ENCODE results near the gene PLCH1. TPM values are rescaled to one million over a fixed set of nuclear protein-coding genes. Genes with fewer than 3 reads are reported as not detected.
A peak's percentile ranks its signal among the peaks of the same experiment; 100 is the strongest.

PLCH1 gene, protein sequence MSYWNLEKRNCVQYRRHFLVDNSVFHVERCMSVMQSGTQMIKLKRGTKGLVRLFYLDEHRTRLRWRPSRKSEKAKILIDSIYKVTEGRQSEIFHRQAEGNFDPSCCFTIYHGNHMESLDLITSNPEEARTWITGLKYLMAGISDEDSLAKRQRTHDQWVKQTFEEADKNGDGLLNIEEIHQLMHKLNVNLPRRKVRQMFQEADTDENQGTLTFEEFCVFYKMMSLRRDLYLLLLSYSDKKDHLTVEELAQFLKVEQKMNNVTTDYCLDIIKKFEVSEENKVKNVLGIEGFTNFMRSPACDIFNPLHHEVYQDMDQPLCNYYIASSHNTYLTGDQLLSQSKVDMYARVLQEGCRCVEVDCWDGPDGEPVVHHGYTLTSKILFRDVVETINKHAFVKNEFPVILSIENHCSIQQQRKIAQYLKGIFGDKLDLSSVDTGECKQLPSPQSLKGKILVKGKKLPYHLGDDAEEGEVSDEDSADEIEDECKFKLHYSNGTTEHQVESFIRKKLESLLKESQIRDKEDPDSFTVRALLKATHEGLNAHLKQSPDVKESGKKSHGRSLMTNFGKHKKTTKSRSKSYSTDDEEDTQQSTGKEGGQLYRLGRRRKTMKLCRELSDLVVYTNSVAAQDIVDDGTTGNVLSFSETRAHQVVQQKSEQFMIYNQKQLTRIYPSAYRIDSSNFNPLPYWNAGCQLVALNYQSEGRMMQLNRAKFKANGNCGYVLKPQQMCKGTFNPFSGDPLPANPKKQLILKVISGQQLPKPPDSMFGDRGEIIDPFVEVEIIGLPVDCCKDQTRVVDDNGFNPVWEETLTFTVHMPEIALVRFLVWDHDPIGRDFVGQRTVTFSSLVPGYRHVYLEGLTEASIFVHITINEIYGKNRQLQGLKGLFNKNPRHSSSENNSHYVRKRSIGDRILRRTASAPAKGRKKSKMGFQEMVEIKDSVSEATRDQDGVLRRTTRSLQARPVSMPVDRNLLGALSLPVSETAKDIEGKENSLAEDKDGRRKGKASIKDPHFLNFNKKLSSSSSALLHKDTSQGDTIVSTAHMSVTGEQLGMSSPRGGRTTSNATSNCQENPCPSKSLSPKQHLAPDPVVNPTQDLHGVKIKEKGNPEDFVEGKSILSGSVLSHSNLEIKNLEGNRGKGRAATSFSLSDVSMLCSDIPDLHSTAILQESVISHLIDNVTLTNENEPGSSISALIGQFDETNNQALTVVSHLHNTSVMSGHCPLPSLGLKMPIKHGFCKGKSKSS (N-terminal part only)
- polyA plus RNA-seq (2013, experiment 1 of 2) = 0.76 TPM
- polyA plus RNA-seq (2013, experiment 2 of 2) = 0.70 TPM

DNA sequence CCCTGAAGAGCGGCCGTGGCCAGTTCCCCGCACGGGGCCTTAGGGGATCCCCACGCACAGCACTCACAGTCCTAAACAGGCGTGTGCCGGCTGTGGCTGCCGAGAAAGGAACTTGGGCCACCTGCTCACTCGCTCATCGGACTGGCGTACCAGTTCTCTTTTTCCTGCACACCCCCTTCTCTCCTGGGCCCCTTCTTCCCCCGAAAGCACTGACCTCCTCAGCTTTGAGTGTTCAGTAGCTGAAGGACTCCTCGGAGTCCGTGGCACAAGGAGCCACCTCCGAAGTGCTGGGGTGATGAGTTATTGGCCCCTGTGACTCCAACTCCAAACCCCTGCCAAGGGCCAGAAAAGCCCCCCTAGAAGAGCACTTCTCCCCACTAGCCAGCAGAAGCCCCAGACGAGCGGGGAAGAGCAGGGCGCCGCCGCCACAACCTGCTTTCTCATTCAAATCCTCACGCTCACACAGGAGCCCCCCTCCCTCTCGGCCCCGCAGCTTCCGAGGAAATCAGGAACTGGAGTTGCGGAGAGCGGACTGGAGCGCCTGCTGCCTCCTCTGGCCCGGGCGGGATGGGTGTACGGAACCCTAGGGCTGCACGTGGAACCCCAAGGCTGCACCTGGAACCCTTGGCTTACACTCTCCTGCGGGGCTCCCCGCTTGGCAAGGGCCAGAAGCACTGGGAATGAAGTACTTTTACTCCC lies at the start of gene PLCH1:
Gene PLCH1 (minus strand): TSS at position 446 of the 699 bp plus-strand sequence. CDS start 40,847 bp downstream, outside the sequence.
- Histone ChIP-seq H3K14ac (ENCODE audit: low read length in 2 of 2) (no peak within 1 kb of the TSS), H3K18ac (ENCODE audit: low read depth in 1 of 2, low read length in 2 of 2) (peak within 1 kb of the TSS in 1 of 2 experiments; percentile 18), H3K9ac (ENCODE audit: low read length) (peak within 1 kb of the TSS; percentile 84), H3K27me3 (ENCODE audit: control insufficient read depth in 1 of 2, insufficient read depth in 1 of 2, low read length in 2 of 2) (peaks cover 0 to 23% of the 10 kb centered on the region in 2 experiments), H3K4me1 (ENCODE audit: control insufficient read depth, insufficient read depth, low read depth, low read length) (peaks cover 4% of the 10 kb centered on the region), H3K4me2 (ENCODE audit: low read length, poor library complexity, severe bottlenecking) (peak within 1 kb of the TSS; percentile 87), H2AFZ (ENCODE audit: low read depth, low read length) (peak within 1 kb of the TSS; percentile 55), H3K4ac (ENCODE audit: low read depth in 1 of 2, low read length in 2 of 2) (no peak within 1 kb of the TSS), H3K36me3 (ENCODE audit: control insufficient read depth in 1 of 2, insufficient read depth in 2 of 2, low read depth in 1 of 2, low read length in 2 of 2) (no peaks in the 10 kb centered on the region), H3K4me3 (ENCODE audit: insufficient read depth in 1 of 2, low read depth in 1 of 2, low read length in 2 of 2) (peak within 1 kb of the TSS; percentile 74 to 89), H4K91ac (ENCODE audit: low read length) (no peak within 1 kb of the TSS), H2BK15ac (ENCODE audit: low read depth, poor library complexity, severe bottlenecking) (peak within 1 kb of the TSS; percentile 48), H2BK5ac (ENCODE audit: low read depth, low read length, poor library complexity, severe bottlenecking) (no peak within 1 kb of the TSS), H4K8ac (ENCODE audit: low read length) (no peak within 1 kb of the TSS), H3K27ac (ENCODE audit: low read length, poor library complexity, severe bottlenecking) (no peak within 1 kb of the TSS), H2BK120ac (ENCODE audit: low read depth, low read length) (no peak within 1 kb of the TSS), H3K9me3 (ENCODE audit: control insufficient read depth, low read length) (no peaks in the 10 kb centered on the region), H2BK12ac (ENCODE audit: low read length in 2 of 2) (peak within 1 kb of the TSS in 1 of 2 experiments; percentile 22), H3K23ac (ENCODE audit: low read length in 2 of 2) (no peak within 1 kb of the TSS), H2AK5ac (ENCODE audit: low read length, severe bottlenecking) (no peak within 1 kb of the TSS), H3K79me1 (replicated peaks; ENCODE audit: low read length, poor library complexity, severe bottlenecking) (no peaks in the 10 kb centered on the region)
- WGBS = 2% methylated on average over 33 of the region's 33 CpGs
- peak; percentile 76 for DNase-seq

DNA sequence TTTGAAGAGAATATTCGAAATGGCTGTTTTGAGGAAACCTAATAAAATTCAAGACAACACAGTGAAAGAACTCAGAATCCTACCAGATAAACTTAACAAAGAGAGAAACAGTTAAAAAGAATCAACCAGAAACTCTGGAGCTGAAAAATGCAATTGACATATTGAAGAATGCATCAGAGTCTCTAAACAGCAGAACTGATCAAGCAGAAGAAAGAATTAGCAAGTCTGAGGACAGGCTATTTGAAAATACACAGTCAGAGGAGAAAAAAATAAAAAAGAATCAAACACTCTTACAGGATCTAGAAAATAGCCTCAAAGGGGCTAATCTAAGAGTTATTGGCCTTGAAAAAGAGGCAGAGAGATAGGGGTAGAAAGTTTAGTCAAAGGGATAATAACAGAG lies 47.7 kb upstream of the PLCH1 start:
- peaks cover 2% of the 10 kb centered on the region for H3K9me3 ChIP-seq (ENCODE audit: control insufficient read depth, low read length)
- no CpG with 5 or more reads among the region's 1 CpG for WGBS
- H2BK15ac ChIP-seq (ENCODE audit: low read depth, poor library complexity, severe bottlenecking) = no peak overlapping the region
- no peak overlapping the region for H3K4me2 ChIP-seq (ENCODE audit: low read length, poor library complexity, severe bottlenecking)
- no peak overlapping the region for H2BK12ac ChIP-seq (ENCODE audit: low read length in 2 of 2)
- H3K9ac ChIP-seq (ENCODE audit: low read length) = no peak overlapping the region
- no peaks in the 10 kb centered on the region for H3K27me3 ChIP-seq (ENCODE audit: control insufficient read depth in 1 of 2, insufficient read depth in 1 of 2, low read length in 2 of 2)
- peaks cover 11 to 13% of the 10 kb centered on the region in 2 experiments for H3K36me3 ChIP-seq (ENCODE audit: control insufficient read depth in 1 of 2, insufficient read depth in 2 of 2, low read depth in 1 of 2, low read length in 2 of 2)
- H4K91ac ChIP-seq (ENCODE audit: low read length) = no peak overlapping the region
- no peak overlapping the region for H3K23ac ChIP-seq (ENCODE audit: low read length in 2 of 2)
- no peaks in the 10 kb centered on the region for H3K4me1 ChIP-seq (ENCODE audit: control insufficient read depth, insufficient read depth, low read depth, low read length)
- H3K79me1 ChIP-seq (replicated peaks; ENCODE audit: low read length, poor library complexity, severe bottlenecking) = peaks cover 7% of the 10 kb centered on the region
- no peak overlapping the region for H2AK5ac ChIP-seq (ENCODE audit: low read length, severe bottlenecking)
- no peak overlapping the region for H4K8ac ChIP-seq (ENCODE audit: low read length)
- H3K18ac ChIP-seq (ENCODE audit: low read depth in 1 of 2, low read length in 2 of 2) = no peak overlapping the region
- no peak overlapping the region for H2AFZ ChIP-seq (ENCODE audit: low read depth, low read length)
- H2BK120ac ChIP-seq (ENCODE audit: low read depth, low read length) = no peak overlapping the region
- H3K4me3 ChIP-seq (ENCODE audit: insufficient read depth in 1 of 2, low read depth in 1 of 2, low read length in 2 of 2) = no peak overlapping the region
- H3K4ac ChIP-seq (ENCODE audit: low read depth in 1 of 2, low read length in 2 of 2) = no peak overlapping the region
- H2BK5ac ChIP-seq (ENCODE audit: low read depth, low read length, poor library complexity, severe bottlenecking) = no peak overlapping the region
- no peak overlapping the region for H3K27ac ChIP-seq (ENCODE audit: low read length, poor library complexity, severe bottlenecking)
- H3K14ac ChIP-seq (ENCODE audit: low read length in 2 of 2) = no peak overlapping the region
- no peak for DNase-seq

DNA sequence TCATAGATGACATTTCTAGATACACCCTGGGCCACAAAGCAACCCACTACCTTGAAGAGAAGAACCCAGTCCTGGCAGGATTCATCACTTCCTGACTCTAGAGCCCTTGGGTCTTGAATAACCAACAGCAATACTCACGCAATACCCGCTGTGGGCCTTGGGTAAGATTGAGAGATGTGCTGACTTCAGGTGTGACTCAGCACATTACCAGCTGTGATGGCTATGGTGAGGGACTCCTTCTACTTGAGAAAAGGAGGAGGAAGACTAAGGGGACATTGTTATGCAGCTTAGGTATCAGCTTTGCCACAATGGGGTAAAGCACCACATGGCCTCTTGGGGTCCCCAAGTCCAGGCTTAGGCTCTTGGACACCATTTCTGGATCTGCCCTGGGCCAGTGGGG lies 46.3 kb upstream of the PLCH1 start:
- Histone ChIP-seq H3K4me2 (ENCODE audit: low read length, poor library complexity, severe bottlenecking) (no peak overlapping the region), H3K23ac (ENCODE audit: low read length in 2 of 2) (no peak overlapping the region), H4K91ac (ENCODE audit: low read length) (no peak overlapping the region), H4K8ac (ENCODE audit: low read length) (no peak overlapping the region), H2BK5ac (ENCODE audit: low read depth, low read length, poor library complexity, severe bottlenecking) (no peak overlapping the region), H3K9ac (ENCODE audit: low read length) (no peak overlapping the region), H3K4ac (ENCODE audit: low read depth in 1 of 2, low read length in 2 of 2) (no peak overlapping the region), H3K36me3 (ENCODE audit: control insufficient read depth in 1 of 2, insufficient read depth in 2 of 2, low read depth in 1 of 2, low read length in 2 of 2) (peaks cover 11 to 13% of the 10 kb centered on the region in 2 experiments), H3K4me1 (ENCODE audit: control insufficient read depth, insufficient read depth, low read depth, low read length) (no peaks in the 10 kb centered on the region), H2AFZ (ENCODE audit: low read depth, low read length) (no peak overlapping the region), H3K27ac (ENCODE audit: low read length, poor library complexity, severe bottlenecking) (no peak overlapping the region), H3K79me1 (replicated peaks; ENCODE audit: low read length, poor library complexity, severe bottlenecking) (peaks cover 7% of the 10 kb centered on the region), H2BK15ac (ENCODE audit: low read depth, poor library complexity, severe bottlenecking) (no peak overlapping the region), H2BK12ac (ENCODE audit: low read length in 2 of 2) (no peak overlapping the region), H3K27me3 (ENCODE audit: control insufficient read depth in 1 of 2, insufficient read depth in 1 of 2, low read length in 2 of 2) (no peaks in the 10 kb centered on the region), H3K14ac (ENCODE audit: low read length in 2 of 2) (no peak overlapping the region), H3K18ac (ENCODE audit: low read depth in 1 of 2, low read length in 2 of 2) (no peak overlapping the region), H2AK5ac (ENCODE audit: low read length, severe bottlenecking) (no peak overlapping the region), H2BK120ac (ENCODE audit: low read depth, low read length) (no peak overlapping the region), H3K4me3 (ENCODE audit: insufficient read depth in 1 of 2, low read depth in 1 of 2, low read length in 2 of 2) (no peak overlapping the region), H3K9me3 (ENCODE audit: control insufficient read depth, low read length) (no peaks in the 10 kb centered on the region)
- DNase-seq = peak; percentile 13
- WGBS = 98% methylated on average over 2 of the region's 2 CpGs
